Activated CD8-positive, alpha-beta T cell treated with anti-CD3 and anti-CD28 coated beads for 36 hours (primary cell): ENCODE data around the gene ZNF853. TPM values are rescaled to one million over a fixed set of nuclear protein-coding genes. Genes with fewer than 3 reads are reported as not detected.
A peak's percentile ranks its signal among the peaks of the same experiment; 100 is the strongest.
"Not testable (repeated sequence)": the region's sequence is repeated elsewhere in the genome, so short reads cannot be mapped to it uniquely, and the experiment has no call there.

Source experiments
- ATAC-seq: fragments of 200-7000 bp; cut with Tn5 transposase; one replicate; pipeline ENCODE4 v1.10.0; 2021; ENCODE audit warnings: mild to moderate bottlenecking, moderate library complexity
- CTCF ChIA-PET: fragments of 350-600 bp; sonication (Branson Sonifier 250); formaldehyde crosslinking; loops from one replicate; lab custom pipeline; 2021; ENCODE audit warnings: antibody characterized with exemption; lab: Charles Lee
- POLR2A ChIA-PET: fragments of 350-600 bp; sonication (Branson Sonifier 250); formaldehyde crosslinking; loops from one replicate; lab custom pipeline; 2021; ENCODE audit warnings: antibody characterized with exemption; lab: Charles Lee
- DNase-seq: peaks from one replicate; pipeline ENCODE4 v3.0.0-alpha.2; 2020
- H3K27ac Mint-ChIP-seq: one replicate; pipeline ENCODE4 v1.8.0; 2021; ENCODE audit warnings: mild to moderate bottlenecking, mixed read lengths
- H3K27me3 Mint-ChIP-seq: one replicate; pipeline ENCODE4 v1.8.0; 2021; ENCODE audit warnings: mixed read lengths
- H3K36me3 Mint-ChIP-seq: one replicate; pipeline ENCODE4 v1.8.0; 2021; ENCODE audit warnings: low read depth, mixed read lengths
- H3K4me1 Mint-ChIP-seq: one replicate; pipeline ENCODE4 v1.8.0; 2021; ENCODE audit warnings: low read depth, mixed read lengths
- H3K4me3 Mint-ChIP-seq: one replicate; pipeline ENCODE4 v1.8.0; 2021; ENCODE audit warnings: mild to moderate bottlenecking, moderate library complexity, mixed read lengths
- H3K9me3 Mint-ChIP-seq: one replicate; pipeline ENCODE4 v1.8.0; 2021; ENCODE audit warnings: mixed read lengths
- CTCF ChIP-seq: fragments of 200-600 bp; IDR thresholded peaks from one replicate; pipeline ENCODE4 v1.8.0; 2022; ENCODE audit warnings: antibody characterized with exemption, mild to moderate bottlenecking
- intact Hi-C: fragments of 100-400 bp; cut with micrococcal nuclease; formaldehyde crosslinking; loops from one replicate; pipeline ENCODE4 v1.10.0; 2022
- total RNA-seq, 2 experiments: library from RNA; stranded (reverse); gene quantifications; one replicate each; pipeline ENCODE4 v1.2.3, GENCODE V29; 2021

ZNF853 gene
- total RNA-seq, 2 experiments from 2014 or later, result 1.3 to 1.8 TPM

- Mint-ChIP-seq H3K27ac (no peak overlapping the region), H3K9me3 (peaks cover 3% of the 10 kb centered on the region), H3K4me1 (no peaks in the 10 kb centered on the region), H3K36me3 (no peaks in the 10 kb centered on the region), H3K27me3 (no peaks in the 10 kb centered on the region), H3K4me3 (no peak overlapping the region)
- intact Hi-C loops, result no loop called here
- POLR2A ChIA-PET, result no interaction called here
- CTCF ChIA-PET, result no interaction called here
- peak; percentile 34 for ATAC-seq
- no peak for DNase-seq
- TF ChIP-seq CTCF, result no peak
These were observed 16.2 kb downstream of the ZNF853 start for GRCh38 chr7:6631605-6632004.

GRCh38 chr7:6634021-6634420 lies 18.6 kb downstream of the ZNF853 start:
- intact Hi-C loops, result no loop called here
- ATAC-seq (no peak), DNase-seq (no peak)
- H3K4me1 Mint-ChIP-seq, result peaks cover 11% of the 10 kb centered on the region
- no peak overlapping the region for H3K4me3 Mint-ChIP-seq
- H3K9me3 Mint-ChIP-seq, result peaks cover 3% of the 10 kb centered on the region
- no peak overlapping the region for H3K27ac Mint-ChIP-seq
- H3K27me3 Mint-ChIP-seq, result no peaks in the 10 kb centered on the region
- CTCF ChIA-PET, result interaction anchor here (1.2 kb wide), 1 partner anchor 118 kb away, joined by 3 read pairs; no protein-coding TSS in a partner anchor
- POLR2A ChIA-PET, result no interaction called here
- TF ChIP-seq CTCF, result no peak
- peaks cover 7% of the 10 kb centered on the region for H3K36me3 Mint-ChIP-seq

- CTCF ChIA-PET, H3K27me3 Mint-ChIP-seq, ATAC-seq, H3K4me3 Mint-ChIP-seq, H3K27ac Mint-ChIP-seq, intact Hi-C loops, DNase-seq, H3K9me3 Mint-ChIP-seq, POLR2A ChIA-PET: not testable (repeated sequence)
- Mint-ChIP-seq H3K4me1 (peaks cover 20% of the 10 kb centered on the region), H3K36me3 (peaks cover 16% of the 10 kb centered on the region)
These were observed 19.6 kb downstream of the ZNF853 start for GRCh38 chr7:6634971-6635370.

- peak; percentile 37 for ATAC-seq
- peak within 1 kb of the TSS; percentile 87 for H3K27ac Mint-ChIP-seq
- TF ChIP-seq CTCF, result no peak
- no peaks in the 10 kb centered on the region for H3K27me3 Mint-ChIP-seq
- H3K4me1 Mint-ChIP-seq, result peaks cover 24% of the 10 kb centered on the region
- peak within 1 kb of the TSS; percentile 74 for H3K4me3 Mint-ChIP-seq
- intact Hi-C loops, result no loop called here
- ChIA-PET CTCF (interaction anchor here (1.3 kb wide), 1 partner anchor 47 kb away, joined by 4 read pairs; the partner anchor contains the start of gene INTS15), POLR2A (interaction anchor here (1.1 to 2.0 kb wide), 2 partner anchors 15 to 47 kb away, joined by 3 to 5 read pairs; partner anchors contain the start of gene INTS15)
- peaks cover 25% of the 10 kb centered on the region for H3K36me3 Mint-ChIP-seq
- H3K9me3 Mint-ChIP-seq, result peaks cover 6% of the 10 kb centered on the region
- DNase-seq, result peak; percentile 55
These were observed 21.5 kb downstream of the ZNF853 start, which contains the start of gene ZNF316 for GRCh38 chr7:6636741-6637543. Gene ZNF316, plus strand, starts transcription at chr7:6637318. Its CDS starts 5,092 bp downstream, at chr7:6642410.

GRCh38 chr7:6637544-6638229 lies 22.3 kb downstream of the ZNF853 start:
- POLR2A ChIA-PET, result interaction anchor here (0.6 to 2.0 kb wide), 4 partner anchors 15 to 89 kb away, joined by 3 to 5 read pairs (median 4); partner anchors contain the start of gene INTS15
- intact Hi-C loops, result no loop called here
- CTCF ChIA-PET, result interaction anchor here (1.3 kb wide), 1 partner anchor 48 kb away, joined by 4 read pairs; the partner anchor contains the start of gene INTS15
- peak; percentile 84 for ATAC-seq
- peak; percentile 76 for DNase-seq
- Mint-ChIP-seq H3K27me3 (no peaks in the 10 kb centered on the region), H3K36me3 (peaks cover 25% of the 10 kb centered on the region), H3K9me3 (peaks cover 6% of the 10 kb centered on the region), H3K4me3 (peak overlapping the region; percentile 74), H3K4me1 (peaks cover 24% of the 10 kb centered on the region), H3K27ac (peak overlapping the region; percentile 87)
- peak; percentile 54 for TF ChIP-seq CTCF
